Femur (tissue), 1 donor: Measurements from ENCODE around the gene CELSR2.

ENCODE experiments used
- DNase-seq: peaks from one replicate; pipeline ENCODE4 v3.0.0-alpha.2; 2017

Gene CELSR2

DNA sequence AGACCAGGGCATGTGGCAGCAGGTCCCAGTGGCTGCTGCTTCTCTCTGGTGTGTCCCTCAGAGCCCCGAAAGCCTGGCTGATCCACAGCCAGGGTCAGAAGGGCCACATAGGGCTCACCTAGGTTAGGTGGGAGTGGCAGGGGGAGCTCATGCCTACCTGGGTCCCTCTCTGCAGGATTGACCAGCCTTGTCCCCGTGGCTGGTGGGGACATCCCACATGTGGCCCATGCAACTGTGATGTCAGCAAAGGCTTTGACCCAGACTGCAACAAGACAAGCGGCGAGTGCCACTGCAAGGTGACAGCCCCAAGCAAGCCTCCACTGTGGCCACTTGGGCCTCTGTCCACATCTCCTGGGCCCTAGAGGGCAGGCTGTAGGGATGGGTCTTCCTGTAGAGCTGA, 15.7 kb downstream of the CELSR2 start:
- DNase-seq: no peak

DNA sequence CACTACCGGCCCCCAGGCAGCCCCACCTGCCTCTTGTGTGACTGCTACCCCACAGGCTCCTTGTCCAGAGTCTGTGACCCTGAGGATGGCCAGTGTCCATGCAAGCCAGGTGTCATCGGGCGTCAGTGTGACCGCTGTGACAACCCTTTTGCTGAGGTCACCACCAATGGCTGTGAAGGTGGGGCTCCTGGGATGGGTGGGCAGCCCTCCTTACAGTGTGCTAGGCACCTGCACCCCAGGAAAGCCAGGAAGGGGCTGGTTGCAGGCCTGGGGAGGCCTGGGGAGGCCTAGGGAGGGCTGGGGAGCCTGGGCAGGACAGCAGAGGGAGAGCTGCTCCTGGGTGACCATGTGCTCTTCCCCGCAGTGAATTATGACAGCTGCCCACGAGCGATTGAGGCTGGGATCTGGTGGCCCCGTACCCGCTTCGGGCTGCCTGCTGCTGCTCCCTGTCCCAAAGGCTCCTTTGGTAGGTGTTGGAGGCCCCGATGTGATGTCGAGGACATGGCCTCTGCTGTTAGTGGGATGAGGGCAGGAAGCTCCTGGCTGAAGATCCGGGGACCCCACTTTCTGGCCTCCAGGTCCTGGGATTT, 16.5 kb downstream of the CELSR2 start:
- DNase-seq: no peak

DNA sequence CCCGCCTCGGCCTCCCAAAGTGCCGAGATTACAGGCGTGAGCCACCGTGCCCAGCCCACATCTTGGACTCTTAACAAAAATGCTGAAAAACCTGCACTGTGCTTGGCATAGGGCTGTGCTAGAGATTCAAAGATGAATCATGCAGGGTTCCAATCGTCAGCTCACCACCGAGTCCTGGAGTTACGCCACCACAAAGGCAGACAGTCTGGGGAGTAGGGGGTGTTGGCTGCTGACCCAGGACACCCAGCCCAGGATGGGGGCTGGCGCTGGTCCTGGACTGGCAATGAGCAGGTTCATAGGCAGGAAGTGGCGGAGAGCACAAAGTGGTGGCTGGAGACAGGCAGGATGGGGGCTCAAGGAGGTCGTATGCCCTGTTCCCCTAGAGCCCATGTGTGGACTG, 17.6 kb downstream of the CELSR2 start:
- no peak for DNase-seq

DNA sequence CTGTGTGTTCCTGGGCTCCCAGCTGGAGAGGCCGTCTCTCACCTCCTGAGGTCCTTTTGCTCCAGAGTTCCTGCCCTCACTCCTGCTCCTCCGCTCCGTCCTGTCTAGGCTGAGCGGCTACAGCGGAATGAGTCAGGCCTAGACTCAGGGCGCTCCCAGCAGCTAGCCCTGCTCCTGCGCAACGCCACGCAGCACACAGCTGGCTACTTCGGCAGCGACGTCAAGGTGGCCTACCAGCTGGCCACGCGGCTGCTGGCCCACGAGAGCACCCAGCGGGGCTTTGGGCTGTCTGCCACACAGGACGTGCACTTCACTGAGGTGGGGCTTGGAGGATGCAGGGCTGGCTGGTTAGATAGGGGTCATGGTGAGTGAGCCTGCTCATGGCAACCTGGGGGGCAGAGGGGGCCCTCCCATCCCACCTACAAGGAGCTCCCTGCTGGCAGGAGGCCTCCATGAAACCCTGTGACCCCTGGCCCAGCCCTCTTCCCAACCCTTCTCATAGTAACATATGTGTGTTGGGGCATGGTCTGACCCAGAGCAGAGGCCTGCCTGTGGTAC, 18.5 kb downstream of the CELSR2 start:
- no peak for DNase-seq

DNA sequence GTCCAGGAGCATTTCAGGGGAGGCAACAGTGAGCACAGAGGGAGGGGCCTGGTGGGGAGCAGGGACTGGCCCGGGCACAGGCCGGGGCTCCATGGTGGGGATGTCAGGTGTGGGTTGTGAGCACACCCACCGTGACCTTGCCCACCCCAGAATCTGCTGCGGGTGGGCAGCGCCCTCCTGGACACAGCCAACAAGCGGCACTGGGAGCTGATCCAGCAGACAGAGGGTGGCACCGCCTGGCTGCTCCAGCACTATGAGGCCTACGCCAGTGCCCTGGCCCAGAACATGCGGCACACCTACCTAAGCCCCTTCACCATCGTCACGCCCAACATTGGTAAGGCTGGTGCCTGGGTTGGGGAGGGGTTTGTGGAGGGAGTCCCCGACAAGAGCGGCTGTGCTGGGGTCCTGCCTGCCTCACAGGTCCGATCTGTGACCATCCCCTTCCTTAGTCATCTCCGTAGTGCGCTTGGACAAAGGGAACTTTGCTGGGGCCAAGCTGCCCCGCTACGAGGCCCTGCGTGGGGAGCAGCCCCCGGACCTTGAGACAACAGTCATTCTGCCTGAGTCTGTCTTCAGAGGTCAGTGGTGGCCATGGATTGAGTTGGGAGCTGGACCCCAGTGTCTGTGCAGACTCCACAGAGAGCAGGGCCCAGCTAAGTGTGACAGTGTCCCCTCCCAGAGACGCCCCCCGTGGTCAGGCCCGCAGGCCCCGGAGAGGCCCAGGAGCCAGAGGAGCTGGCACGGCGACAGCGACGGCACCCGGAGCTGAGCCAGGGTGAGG, 19.3 kb downstream of the CELSR2 start:
- no peak for DNase-seq

DNA sequence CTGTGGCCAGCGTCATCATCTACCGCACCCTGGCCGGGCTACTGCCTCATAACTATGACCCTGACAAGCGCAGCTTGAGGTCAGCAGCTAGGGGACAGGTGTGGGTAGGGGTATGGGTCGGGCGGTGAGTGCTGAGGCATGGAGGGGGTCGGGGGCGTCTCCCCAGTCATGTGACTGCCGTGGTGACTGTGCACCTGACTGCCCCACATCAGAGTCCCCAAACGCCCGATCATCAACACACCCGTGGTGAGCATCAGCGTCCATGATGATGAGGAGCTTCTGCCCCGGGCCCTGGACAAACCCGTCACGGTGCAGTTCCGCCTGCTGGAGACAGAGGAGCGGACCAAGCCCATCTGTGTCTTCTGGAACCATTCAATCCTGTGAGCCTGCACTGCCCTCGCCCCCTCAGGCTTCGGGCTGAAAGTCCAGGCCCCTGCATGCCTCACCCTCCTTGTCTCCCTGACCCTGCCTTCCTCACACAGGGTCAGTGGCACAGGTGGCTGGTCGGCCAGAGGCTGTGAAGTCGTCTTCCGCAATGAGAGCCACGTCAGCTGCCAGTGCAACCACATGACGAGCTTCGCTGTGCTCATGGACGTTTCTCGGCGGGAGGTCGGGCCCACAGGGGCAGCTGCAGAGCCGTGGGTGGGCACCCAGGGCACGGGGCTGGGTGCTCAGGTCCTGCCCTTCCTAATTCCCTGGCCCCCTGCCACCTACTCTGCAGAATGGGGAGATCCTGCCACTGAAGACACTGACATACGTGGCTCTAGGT, 20.1 kb downstream of the CELSR2 start:
- no peak for DNase-seq

DNA sequence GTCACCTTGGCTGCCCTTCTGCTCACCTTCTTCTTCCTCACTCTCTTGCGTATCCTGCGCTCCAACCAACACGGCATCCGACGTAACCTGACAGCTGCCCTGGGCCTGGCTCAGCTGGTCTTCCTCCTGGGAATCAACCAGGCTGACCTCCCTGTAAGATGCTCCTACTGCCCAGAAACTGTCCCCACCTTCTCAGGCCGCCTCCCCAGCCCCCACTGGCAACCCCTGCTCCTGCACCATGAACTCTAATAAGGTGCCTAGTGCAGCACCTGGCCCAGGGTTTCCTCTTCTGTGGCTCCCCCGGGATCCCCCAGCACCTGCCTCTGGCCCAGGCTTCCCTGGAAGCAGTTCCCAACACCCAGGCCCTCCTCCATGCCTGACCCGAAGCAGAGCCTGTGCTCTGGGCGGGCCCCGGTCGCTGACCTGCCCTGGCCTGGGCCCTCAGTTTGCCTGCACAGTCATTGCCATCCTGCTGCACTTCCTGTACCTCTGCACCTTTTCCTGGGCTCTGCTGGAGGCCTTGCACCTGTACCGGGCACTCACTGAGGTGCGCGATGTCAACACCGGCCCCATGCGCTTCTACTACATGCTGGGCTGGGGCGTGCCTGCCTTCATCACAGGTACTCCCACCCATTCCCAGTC, 20.8 kb downstream of the CELSR2 start:
- DNase-seq: no peak

DNA sequence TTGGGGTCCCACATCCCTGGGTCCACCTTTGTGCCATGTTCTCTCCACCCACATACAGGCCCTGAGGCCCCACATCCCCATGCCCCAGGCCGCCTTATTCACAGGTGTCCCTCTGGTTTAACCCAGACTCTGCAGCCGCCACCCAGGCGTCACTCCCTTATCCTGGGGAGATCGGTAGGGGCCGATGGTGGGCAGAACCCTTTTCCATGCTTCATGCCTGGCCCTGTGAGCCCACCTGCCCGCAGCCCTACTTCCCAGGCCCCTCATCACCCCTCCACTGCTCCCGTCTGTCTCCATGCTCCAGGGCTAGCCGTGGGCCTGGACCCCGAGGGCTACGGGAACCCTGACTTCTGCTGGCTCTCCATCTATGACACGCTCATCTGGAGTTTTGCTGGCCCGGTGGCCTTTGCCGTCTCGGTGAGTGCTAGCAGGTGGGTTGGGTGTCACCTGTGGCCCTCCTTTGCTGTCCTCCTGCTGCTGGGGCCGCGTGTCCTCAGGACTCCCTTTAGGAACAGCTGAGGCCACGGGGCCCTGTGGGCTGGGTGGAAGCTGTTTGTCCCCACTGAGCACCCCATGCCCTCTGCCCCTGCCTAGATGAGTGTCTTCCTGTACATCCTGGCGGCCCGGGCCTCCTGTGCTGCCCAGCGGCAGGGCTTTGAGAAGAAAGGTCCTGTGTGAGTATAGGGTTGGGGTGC, 21.4 kb downstream of the CELSR2 start:
- DNase-seq: no peak

DNA sequence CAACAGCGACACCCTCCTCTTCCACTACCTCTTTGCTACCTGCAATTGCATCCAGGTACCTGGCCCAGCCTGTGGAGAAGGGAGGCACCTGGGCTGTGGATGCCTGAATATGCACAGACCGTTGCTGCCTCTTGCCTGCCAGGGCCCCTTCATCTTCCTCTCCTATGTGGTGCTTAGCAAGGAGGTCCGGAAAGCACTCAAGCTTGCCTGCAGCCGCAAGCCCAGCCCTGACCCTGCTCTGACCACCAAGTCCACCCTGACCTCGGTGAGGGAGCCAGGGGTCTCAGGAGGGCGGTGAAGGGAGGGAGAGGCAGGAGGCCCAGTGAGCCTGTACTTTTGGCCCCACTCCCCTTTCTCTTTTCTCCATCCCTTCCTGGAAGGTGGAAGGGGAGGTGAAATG, 22.1 kb downstream of the CELSR2 start:
- no peak for DNase-seq

DNA sequence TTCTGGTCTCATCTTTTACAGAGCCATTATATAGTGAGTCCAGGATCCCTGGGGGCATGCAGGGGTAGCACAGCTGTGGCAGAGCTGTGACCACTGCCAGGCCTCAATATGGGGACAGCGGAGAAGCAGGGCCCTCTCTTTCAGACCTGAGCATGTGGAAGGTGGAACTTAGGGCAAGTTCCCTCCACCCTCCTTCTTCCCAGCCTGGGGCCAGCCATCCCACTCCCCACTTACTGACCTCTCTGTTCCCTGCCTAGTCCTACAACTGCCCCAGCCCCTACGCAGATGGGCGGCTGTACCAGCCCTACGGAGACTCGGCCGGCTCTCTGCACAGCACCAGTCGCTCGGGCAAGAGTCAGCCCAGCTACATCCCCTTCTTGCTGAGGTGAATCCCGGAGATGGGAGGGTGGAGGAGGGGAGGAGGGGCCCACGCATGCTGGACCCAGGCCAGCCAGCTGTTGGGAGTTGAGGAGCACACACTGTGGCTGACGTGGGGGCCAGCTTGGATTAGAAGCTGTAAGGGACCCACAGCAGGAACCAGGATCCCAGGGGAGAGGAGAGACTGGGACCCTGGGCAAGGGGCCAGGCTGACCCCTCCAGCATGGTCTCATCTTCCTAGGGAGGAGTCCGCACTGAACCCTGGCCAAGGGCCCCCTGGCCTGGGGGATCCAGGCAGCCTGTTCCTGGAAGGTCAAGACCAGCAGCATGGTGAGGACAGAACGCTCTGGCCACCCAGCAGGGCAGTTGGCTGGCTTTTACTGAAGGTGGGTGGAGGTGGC, 22.9 kb downstream of the CELSR2 start:
- no peak for DNase-seq

DNA sequence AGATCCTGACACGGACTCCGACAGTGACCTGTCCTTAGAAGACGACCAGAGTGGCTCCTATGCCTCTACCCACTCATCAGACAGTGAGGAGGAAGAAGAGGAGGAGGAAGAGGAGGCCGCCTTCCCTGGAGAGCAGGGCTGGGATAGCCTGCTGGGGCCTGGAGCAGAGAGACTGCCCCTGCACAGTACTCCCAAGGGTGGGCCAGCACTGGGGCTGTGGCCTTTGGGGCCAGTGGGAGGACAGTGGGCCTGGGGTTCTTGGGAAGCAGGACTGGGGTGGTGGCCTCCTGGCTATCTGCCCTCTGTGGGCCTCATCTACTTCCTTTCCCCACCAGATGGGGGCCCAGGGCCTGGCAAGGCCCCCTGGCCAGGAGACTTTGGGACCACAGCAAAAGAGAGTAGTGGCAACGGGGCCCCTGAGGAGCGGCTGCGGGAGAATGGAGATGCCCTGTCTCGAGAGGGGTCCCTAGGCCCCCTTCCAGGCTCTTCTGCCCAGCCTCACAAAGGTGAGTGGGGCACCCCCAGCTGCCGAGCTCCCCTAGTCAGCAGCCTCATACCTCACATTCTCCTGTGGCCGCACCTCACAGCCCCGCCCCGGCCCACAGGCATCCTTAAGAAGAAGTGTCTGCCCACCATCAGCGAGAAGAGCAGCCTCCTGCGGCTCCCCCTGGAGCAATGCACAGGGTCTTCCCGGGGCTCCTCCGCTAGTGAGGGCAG, 23.6 kb downstream of the CELSR2 start:
- no peak for DNase-seq

DNA sequence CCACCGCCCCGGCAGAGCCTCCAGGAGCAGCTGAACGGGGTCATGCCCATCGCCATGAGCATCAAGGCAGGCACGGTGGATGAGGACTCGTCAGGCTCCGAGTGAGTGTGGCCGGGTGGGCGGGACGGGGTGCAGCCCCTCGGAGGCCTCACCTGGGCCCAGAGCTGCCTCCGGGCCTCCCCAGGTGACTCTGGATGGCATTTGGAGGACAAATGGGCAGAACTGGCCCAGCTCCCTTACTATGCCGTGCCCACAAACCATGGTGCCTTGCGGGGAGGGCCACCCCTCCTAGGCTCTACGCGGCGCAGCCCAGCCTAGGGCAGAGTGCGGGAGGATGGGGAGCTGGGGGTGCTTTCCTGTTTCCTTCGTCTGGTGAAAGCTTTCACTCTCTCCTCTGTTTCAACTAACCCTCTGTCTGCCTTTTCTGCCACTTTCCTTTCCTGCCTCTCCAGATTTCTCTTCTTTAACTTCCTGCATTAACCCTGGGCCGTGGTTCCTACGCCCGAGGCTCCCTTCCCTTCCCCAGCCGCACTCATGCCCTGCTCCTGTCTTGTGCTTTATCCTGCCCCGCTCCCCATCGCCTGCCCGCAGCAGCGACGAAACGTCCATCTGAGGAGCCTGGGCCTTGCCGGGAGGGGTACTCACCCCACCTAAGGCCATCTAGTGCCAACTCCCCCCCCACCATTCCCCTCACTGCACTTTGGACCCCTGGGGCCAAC, 24.4 kb downstream of the CELSR2 start:
- no peak for DNase-seq

DNA sequence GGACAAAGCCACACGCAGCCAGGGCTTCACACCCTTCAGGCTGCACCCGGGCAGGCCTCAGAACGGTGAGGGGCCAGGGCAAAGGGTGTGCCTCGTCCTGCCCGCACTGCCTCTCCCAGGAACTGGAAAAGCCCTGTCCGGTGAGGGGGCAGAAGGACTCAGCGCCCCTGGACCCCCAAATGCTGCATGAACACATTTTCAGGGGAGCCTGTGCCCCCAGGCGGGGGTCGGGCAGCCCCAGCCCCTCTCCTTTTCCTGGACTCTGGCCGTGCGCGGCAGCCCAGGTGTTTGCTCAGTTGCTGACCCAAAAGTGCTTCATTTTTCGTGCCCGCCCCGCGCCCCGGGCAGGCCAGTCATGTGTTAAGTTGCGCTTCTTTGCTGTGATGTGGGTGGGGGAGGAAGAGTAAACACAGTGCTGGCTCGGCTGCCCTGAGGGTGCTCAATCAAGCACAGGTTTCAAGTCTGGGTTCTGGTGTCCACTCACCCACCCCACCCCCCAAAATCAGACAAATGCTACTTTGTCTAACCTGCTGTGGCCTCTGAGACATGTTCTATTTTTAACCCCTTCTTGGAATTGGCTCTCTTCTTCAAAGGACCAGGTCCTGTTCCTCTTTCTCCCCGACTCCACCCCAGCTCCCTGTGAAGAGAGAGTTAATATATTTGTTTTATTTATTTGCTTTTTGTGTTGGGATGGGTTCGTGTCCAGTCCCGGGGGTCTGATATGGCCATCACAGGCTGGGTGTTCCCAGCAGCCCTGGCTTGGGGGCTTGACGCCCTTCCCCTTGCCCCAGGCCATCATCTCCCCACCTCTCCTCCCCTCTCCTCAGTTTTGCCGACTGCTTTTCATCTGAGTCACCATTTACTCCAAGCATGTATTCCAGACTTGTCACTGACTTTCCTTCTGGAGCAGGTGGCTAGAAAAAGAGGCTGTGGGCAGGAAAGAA, 25.5 kb downstream of the CELSR2 start:
- no peak for DNase-seq

DNA sequence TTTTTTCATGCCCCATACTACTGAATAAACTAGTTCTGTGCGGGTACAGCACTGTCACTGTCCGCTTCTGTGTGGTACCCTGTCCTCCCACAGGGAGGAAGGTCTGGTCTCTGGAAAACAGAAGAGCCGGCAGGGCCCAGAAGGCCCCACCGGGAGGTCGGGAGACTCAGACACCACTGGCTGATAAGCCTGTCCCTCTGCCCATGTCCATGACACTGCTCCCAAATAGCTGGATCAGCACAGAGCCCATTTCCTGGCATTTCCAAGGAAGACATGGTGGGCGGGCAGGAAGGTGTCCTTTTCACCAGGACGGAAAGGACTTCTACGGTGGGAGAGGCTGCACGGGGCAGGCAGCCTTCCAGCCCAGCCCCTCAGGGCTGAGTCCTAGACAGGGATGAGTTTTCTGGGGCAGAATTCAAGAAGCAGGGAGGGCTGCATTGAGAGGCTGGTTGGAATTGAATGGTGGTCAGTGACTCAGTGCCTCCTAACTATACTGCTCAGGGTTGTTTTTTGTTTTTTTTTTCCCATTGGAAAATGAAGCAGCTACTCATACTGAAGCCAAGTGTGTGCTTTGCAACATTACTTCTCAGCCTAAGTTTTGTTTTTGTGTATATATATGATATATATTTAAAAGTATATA, 26.5 kb downstream of the CELSR2 start:
- DNase-seq: no peak

DNA sequence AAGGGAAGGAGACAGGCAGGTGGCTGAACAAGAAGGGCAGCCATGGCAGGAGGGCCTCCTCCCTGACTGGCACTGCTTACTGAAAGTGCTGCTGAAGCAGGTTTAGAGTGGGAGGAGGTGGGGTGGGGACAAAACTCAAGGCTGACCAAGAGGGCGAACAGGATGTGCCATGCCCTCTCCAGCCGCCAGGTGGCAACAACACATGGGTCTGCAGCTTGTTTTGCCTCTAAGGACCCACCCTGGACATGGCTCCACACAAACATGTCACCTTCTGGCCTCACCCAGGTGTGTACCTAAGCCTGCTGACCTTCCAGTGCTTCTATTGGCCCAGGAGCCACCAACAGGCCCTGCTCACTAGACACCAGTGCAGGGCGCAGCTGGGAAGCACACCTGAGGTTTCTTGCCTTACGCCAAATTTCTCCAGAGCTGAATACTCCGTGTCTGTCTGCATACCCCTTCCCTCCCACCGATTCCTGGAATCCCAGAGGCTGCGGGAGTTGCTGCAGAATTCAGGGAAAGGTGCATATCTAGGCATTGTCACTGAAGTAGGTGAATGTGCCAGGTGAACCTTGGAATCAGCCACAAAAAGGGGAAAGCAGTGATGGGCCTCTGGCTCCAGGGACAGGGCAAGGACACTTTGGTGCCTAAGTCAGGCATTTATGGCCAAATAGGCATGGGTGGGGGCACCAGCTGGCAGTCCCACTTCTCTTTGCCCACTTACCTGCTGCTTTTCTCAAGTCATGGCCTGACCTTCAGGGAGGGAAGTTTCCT, 28.3 kb downstream of the CELSR2 start:
- peak; percentile 77 for DNase-seq

DNA sequence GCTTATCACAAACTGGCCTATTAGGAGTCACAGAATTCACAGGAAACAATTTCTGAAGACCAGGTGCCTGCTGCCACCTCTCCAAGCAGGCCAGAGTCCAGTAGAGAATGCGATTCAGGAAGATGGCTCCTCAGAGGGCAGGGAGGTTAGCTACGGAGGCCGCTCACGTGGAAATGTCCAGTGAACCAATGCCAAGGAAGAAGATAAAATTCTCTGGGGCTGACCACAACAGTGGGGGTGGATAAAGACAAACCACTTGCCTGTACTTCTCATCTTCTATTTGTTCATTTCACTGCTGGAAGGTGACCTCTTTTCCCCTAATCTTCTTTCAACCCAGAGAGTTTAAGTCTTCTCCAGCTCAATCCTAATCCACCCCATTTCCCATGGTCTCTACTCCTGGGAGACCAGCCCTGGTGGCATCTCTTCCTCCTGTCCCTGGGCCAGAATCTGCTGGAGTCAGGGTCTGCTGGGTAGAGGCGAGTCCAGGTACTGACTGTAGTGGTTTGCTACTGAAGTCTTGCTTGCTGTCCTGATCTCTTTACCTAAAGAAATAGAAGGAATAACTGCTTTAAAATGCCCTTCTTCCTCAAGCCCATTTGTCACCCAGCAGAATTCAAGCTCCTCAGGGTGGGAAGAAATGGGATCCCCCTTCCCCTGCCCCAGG, 30.4 kb downstream of the CELSR2 start:
- DNase-seq: no peak

DNA sequence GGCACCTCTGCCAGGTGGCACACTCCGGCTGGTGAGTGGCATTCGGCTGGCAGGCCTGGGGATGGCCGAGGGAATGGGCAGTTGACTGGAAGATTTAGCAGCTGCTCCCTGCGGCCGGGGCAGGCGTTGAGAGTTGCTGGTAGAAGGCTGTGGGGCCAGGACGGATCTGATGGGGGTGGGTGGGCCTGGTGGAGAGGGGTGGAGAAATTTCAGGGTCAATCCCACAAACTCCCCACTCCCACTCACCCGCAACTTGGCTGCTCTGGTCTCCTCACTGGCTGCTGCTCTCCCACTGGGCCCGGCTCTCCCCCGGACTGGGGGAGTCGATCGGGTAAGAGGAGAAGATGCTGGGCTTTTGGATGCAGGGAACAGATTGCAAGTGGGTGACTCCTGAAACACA, 31.5 kb downstream of the CELSR2 start:
- peak; percentile 11 for DNase-seq
